Fibroblast of mammary gland (primary cell): ENCODE results near the gene PTGDS.
"Not testable (repeated sequence)": the region's sequence is repeated elsewhere in the genome, so short reads cannot be mapped to it uniquely, and the experiment has no call there.

ENCODE experiments used
- DNase-seq: peaks from one replicate; pipeline ENCODE4 v3.0.0-alpha.2; 2010; ENCODE audit warnings: low read depth
- H3K4me3 ChIP-seq: 2 replicates; pipeline ENCODE4 v1.5.1; 2011; ENCODE audit warnings: low read depth, mild to moderate bottlenecking, low read length, moderate library complexity; ENCODE audit not compliant: control insufficient read depth
- CTCF ChIP-seq: conservative IDR thresholded peaks from 2 replicates; pipeline ENCODE4 v1.5.1; 2011; ENCODE audit warnings: low read depth, low read length, inconsistent platforms; ENCODE audit not compliant: control insufficient read depth, insufficient read depth

PTGDS gene

DNA sequence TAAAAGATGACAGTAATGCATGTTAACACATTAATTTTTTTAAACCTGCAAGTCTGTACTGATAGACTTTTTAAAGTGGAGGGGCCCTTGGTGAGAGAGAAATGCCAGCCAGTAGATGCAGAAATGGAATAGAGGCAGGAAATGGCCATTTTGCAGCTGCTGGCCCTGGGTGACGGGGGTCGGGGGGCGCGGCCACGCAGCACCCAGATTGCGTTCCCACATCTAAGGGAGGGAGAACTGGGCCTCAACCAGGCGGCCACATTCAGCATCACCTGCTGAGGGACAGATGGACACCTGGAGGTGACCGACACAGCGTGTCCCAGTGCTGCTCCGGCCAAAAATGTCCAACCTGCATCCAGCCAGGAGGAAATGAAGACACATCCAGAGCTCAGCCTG is 25.3 kb downstream of the PTGDS start:
- no peak for DNase-seq
- TF ChIP-seq CTCF = no peak
- H3K4me3 ChIP-seq = no peak overlapping the region

DNA sequence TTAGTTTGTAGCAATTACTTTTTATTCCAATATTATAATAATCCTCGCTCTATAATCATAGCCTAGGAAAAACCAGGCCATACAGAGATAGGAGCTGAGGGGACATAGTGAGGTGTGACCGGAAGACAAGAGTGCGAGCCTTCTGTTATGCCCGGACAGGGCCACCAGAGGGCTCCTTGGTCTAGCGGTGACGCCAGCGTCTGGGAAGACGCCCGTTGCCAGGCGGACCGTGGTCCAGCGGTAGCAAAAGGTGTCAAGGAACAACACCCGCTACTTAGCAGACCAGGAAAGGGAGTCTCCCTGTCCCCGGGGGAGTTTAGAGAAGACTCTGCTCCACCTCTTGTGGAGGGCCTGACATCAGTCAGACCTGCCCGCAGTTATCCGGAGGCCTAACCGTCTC is 27.0 kb downstream of the PTGDS start:
- not testable (repeated sequence) for H3K4me3 ChIP-seq, DNase-seq
- TF ChIP-seq CTCF = peak; percentile 6

GRCh38 chr9:137006116-137007003 is 29.1 kb downstream of the PTGDS start:
- no peak overlapping the region for H3K4me3 ChIP-seq
- TF ChIP-seq CTCF = no peak
- peak; percentile 51 for DNase-seq

GRCh38 chr9:137007108-137007815 is 30.0 kb downstream of the PTGDS start:
- TF ChIP-seq CTCF = no peak
- DNase-seq = no peak
- no peak overlapping the region for H3K4me3 ChIP-seq

DNA sequence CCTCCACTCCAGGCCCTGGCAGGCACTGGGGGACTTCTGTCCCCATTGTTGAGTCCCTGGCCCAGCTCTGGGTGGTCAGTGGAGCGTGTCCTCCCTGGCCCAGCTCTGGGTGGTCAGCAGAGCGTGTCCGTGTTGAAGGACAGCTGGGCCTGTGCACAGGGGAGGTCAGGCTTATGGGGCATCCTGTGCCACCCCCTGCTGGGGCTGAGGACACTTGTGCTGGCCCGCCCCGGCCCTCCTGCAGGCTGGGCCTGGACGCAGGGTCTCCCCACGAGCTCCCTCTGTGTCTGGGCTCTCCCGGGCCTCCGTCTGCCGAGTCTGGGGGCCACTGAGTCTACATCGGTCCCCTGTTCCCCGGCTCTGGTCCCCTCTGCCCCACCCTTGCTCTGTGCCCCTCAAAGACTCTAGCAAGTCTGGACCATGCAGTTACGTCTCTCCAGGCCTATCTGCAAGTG is 30.5 kb downstream of the PTGDS start:
- no peak for TF ChIP-seq CTCF
- DNase-seq = no peak
- H3K4me3 ChIP-seq = no peak overlapping the region

DNA sequence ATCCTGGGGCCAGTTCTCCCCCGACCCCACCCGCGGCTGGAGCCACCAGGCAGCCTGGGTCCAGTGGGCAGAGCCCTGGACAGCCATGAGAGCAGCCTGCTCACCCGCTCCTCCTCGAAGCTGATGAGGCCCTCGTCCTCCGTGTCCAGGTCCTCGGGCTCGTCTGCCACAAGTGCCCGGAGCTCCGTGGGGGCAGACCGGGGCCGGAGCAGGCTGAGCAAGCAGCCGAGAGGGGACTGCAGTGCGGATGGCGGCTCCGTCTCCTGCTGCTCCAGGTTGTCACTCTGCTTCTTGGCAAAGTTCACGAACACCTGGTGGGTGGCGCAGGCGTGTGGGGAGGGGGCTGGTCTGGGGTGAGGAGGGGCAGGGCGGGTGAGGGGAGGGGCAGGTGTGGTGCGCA is 31.0 kb downstream of the PTGDS start:
- no peak for DNase-seq
- no peak for TF ChIP-seq CTCF
- no peak overlapping the region for H3K4me3 ChIP-seq
